NT2/D1 (cell line): ENCODE data around the gene BCAS3.

Source experiments
- YY1 ChIP-seq: IDR thresholded peaks from 2 replicates; pipeline ENCODE4 v1.6.1; 2011; ENCODE audit not compliant: insufficient read length, insufficient read depth
- ZNF274 ChIP-seq: IDR thresholded peaks from 2 replicates; pipeline ENCODE4 v1.6.1; 2011; ENCODE audit warnings: mild to moderate bottlenecking, low read depth, low read length

- TF ChIP-seq ZNF274 = no peak
- no peak for TF ChIP-seq YY1
These were observed 558.2 kb downstream of the BCAS3 start for GRCh38 chr17:61235827-61236197.
